Middle frontal gyrus (tissue), 1 donor: Measurements from ENCODE around the gene PRDM1.
"Not testable (repeated sequence)": the region's sequence is repeated elsewhere in the genome, so short reads cannot be mapped to it uniquely, and the experiment has no call there.

Source experiments
- DNase-seq: peaks from one replicate; pipeline ENCODE4 v3.0.0-alpha.2; 2015; ENCODE audit warnings: low spot score; ENCODE audit errors: extremely low spot score

Gene PRDM1

GRCh38 chr6:106136845-106137244, 50.7 kb downstream of the PRDM1 start:
- DNase-seq: no peak

- no peak for DNase-seq
Observed at GRCh38 chr6:106138151-106138550, 52.0 kb downstream of the PRDM1 start.

- DNase-seq: no peak
Observed at GRCh38 chr6:106141441-106142237, 55.5 kb downstream of the PRDM1 start.

- no peak for DNase-seq
Observed at GRCh38 chr6:106142876-106143431, 56.8 kb downstream of the PRDM1 start.

GRCh38 chr6:106143665-106144064, 57.5 kb downstream of the PRDM1 start:
- DNase-seq: no peak

- DNase-seq: no peak
Observed at GRCh38 chr6:106145144-106145543, 59.0 kb downstream of the PRDM1 start.

- no peak for DNase-seq
Observed at GRCh38 chr6:106145741-106146227, 59.6 kb downstream of the PRDM1 start.

GRCh38 chr6:106146852-106147351, 60.8 kb downstream of the PRDM1 start:
- no peak for DNase-seq

GRCh38 chr6:106147476-106147875, 61.3 kb downstream of the PRDM1 start:
- no peak for DNase-seq

GRCh38 chr6:106149472-106150069, 63.4 kb downstream of the PRDM1 start:
- no peak for DNase-seq

- DNase-seq: not testable (repeated sequence)
Observed at GRCh38 chr6:106152476-106152875, 66.3 kb downstream of the PRDM1 start.

GRCh38 chr6:106152952-106153351, 66.8 kb downstream of the PRDM1 start:
- DNase-seq: no peak

GRCh38 chr6:106154326-106154725, 68.2 kb downstream of the PRDM1 start:
- no peak for DNase-seq

GRCh38 chr6:106155219-106155830, 69.2 kb downstream of the PRDM1 start:
- no peak for DNase-seq

GRCh38 chr6:106156413-106156812, 70.3 kb downstream of the PRDM1 start:
- no peak for DNase-seq

- no peak for DNase-seq
Observed at GRCh38 chr6:106156863-106157262, 70.7 kb downstream of the PRDM1 start.

- DNase-seq: no peak
Observed at GRCh38 chr6:106158816-106159215, 72.7 kb downstream of the PRDM1 start.
